Retinal pigment epithelial cell (primary cell): ENCODE measurements around the gene WHRN.

Experiments
- DNase-seq: peaks from one replicate; pipeline ENCODE4 v3.0.0-alpha.2; 2010; ENCODE audit warnings: low read depth
- H3K4me3 ChIP-seq: 2 replicates; pipeline ENCODE4 v1.5.1; 2011; ENCODE audit warnings: mild to moderate bottlenecking, low read length, control low read depth, moderate library complexity
- CTCF ChIP-seq: conservative IDR thresholded peaks from 2 replicates; pipeline ENCODE4 v1.5.1; 2011; ENCODE audit warnings: low read depth, low read length, control low read depth, inconsistent platforms

Gene WHRN

GRCh38 chr9:114470581-114470980 is 34.7 kb downstream of the WHRN start:
- no peak overlapping the region for H3K4me3 ChIP-seq
- no peak for TF ChIP-seq CTCF
- DNase-seq = no peak

DNA sequence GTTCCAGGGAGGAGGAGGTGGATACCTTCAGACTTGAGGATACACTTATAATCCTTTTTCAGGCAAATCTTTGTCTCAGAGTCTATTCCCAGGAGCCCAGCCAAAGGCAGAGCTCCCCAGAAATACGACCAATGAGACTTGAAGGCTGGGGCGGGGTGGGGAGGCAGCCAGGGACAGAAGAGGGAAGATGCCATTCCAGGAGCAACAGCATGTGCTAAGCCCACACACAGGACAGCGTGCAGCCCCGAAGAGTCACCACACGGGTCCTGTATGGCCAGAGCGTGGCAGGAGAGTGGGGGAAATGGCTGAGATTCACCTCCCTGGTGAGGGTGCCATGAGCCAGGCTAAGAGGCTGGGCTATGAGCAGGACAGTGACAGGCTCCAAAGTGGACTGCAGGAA is 35.2 kb downstream of the WHRN start:
- DNase-seq = no peak
- no peak overlapping the region for H3K4me3 ChIP-seq
- no peak for TF ChIP-seq CTCF

GRCh38 chr9:114469091-114469853 is 36.0 kb downstream of the WHRN start:
- no peak for DNase-seq
- TF ChIP-seq CTCF = no peak
- no peak overlapping the region for H3K4me3 ChIP-seq

- DNase-seq = no peak
- H3K4me3 ChIP-seq = no peak overlapping the region
- no peak for TF ChIP-seq CTCF
Measured at GRCh38 chr9:114467910-114468309, 37.4 kb downstream of the WHRN start.

GRCh38 chr9:114467226-114467750 is 38.0 kb downstream of the WHRN start:
- H3K4me3 ChIP-seq = no peak overlapping the region
- TF ChIP-seq CTCF = no peak
- DNase-seq = no peak

DNA sequence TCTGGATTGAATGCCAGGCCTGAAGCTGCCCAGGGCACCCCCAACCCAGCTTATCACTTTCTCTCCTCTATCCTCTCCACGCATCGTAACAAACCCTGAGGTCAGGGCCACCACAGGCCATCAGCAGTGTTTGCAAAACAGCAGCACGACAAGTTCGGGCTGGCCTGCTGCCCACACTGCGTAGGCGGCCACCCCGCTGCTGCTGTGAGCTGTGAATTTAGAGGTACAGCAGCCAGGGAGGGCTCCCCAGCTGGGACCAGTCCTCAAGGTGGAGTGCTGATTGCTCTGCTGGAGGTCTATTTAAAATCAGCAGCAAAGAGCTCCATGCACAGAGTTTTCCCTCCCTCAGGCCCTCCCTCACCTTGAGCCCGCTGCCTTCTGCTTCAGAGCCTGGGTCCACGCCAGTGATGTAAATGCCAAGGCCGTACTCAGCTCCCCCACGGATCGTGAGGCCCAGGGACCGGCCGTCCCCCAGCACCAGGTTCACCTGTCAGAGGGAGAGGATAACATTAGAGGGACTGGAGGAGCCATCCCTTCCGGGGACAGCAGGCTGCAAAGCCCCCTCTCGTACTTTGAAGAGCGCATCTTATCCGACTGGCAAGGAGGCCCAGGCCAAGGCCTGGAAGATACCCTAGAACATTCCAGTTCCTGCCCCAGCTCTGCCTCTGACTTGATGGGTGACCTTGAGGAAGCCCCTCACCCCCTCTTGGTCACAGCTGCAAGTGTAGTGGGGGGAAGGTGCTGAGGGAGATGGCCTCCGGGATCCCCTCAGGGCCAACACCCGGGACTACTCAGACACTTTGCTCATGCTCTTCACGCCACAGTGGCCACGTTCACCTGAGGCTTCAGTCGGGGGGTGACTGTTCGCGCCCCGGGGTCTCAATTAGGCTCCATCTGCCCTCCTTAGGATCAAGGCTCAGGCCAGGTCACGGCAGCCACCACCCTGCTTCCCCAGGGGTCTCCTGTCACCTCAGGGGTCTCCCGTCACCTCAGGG is 39.1 kb downstream of the WHRN start:
- no peak for DNase-seq
- no peak for TF ChIP-seq CTCF
- H3K4me3 ChIP-seq = no peak overlapping the region
